Gastroesophageal sphincter (tissue), 4 donors: ENCODE measurements around the gene KCNMA1. TPM values are rescaled to one million over a fixed set of nuclear protein-coding genes. Genes with fewer than 3 reads are reported as not detected.

Experiments used
- ATAC-seq: fragments of 150-250 bp; one replicate; pipeline ENCODE4 v1.9.1; 2016; ENCODE audit warnings: mild to moderate bottlenecking, moderate library complexity
- H3K27ac ChIP-seq, 4 donors: fragments of 200-600 bp; sonication (generic) in 3 of 4; 1 replicate in 3 of 4; 2 replicates in 1 of 4; pipeline ENCODE4 v1.5.1; 2016 to 2019
- H3K27me3 ChIP-seq: fragments of 200-600 bp; sonication (generic); one replicate; pipeline ENCODE4 v1.5.1; 2019
- H3K36me3 ChIP-seq, 2 donors: fragments of 200-600 bp; sonication (generic); one replicate each; pipeline ENCODE4 v1.5.1; 2019; ENCODE audit warnings: control low read depth in 1 of 2
- H3K4me1 ChIP-seq, 3 donors: fragments of 200-600 bp; sonication (generic); 1 replicate in 2 of 3; 2 replicates in 1 of 3; pipeline ENCODE4 v1.5.1; 2016 to 2019; ENCODE audit warnings: control low read depth in 2 of 3
- H3K4me3 ChIP-seq, 2 donors: fragments of 200-600 bp; sonication (generic); one replicate each; pipeline ENCODE4 v1.5.1; 2019; ENCODE audit warnings: mild to moderate bottlenecking in 1 of 2, moderate library complexity in 1 of 2
- H3K9me3 ChIP-seq, 3 donors: fragments of 200-600 bp; sonication (generic); one replicate each; pipeline ENCODE4 v1.5.1; 2017 to 2019; ENCODE audit warnings: control low read depth in 2 of 3
- EP300 ChIP-seq: sonication (generic); formaldehyde crosslinking; IDR thresholded peaks from one replicate; pipeline ENCODE4 v1.6.1; 2017; ENCODE audit warnings: antibody characterized with exemption, mild to moderate bottlenecking
- POLR2A ChIP-seq, 2 donors: fragments of 450-650 bp; IDR thresholded peaks; one replicate each; pipeline ENCODE4 v1.6.1; 2017; ENCODE audit warnings: antibody characterized with exemption in 2 of 2, mild to moderate bottlenecking in 2 of 2, moderate library complexity in 1 of 2
- POLR2AphosphoS5 ChIP-seq: sonication (generic); formaldehyde crosslinking; IDR thresholded peaks from one replicate; pipeline ENCODE4 v1.6.1; 2017; ENCODE audit warnings: antibody characterized with exemption
- WGBS, 2 donors: methylation state at CpG; one replicate each; pipeline ENCODE4 v1.1.5; 2018; ENCODE audit warnings: low coverage in 1 of 2; 5-methylcytosine and 5-hydroxymethylcytosine counted together
- total RNA-seq, 4 donors: library from RNA; depleted of rRNA; stranded (reverse); fragments of >200 nt; gene quantifications; one replicate each; pipeline ENCODE4 v1.1.0, GENCODE V29; 2016
- TF ChIP-seq, protein P1 (sequence below), 4 experiments: fragments of 200-600 bp in 2 of 4; fragments of 450-650 bp in 2 of 4; sonication (generic) in 1 of 4; IDR thresholded peaks; one replicate each; pipeline ENCODE4 v1.5.1; 2017 to 2019; ENCODE audit warnings: antibody characterized with exemption in 4 of 4, mild to moderate bottlenecking in 2 of 4, moderate library complexity in 2 of 4

Gene KCNMA1
- total RNA-seq, 4 donors from 2014 or later = 168 to 389 (median 323) TPM

DNA sequence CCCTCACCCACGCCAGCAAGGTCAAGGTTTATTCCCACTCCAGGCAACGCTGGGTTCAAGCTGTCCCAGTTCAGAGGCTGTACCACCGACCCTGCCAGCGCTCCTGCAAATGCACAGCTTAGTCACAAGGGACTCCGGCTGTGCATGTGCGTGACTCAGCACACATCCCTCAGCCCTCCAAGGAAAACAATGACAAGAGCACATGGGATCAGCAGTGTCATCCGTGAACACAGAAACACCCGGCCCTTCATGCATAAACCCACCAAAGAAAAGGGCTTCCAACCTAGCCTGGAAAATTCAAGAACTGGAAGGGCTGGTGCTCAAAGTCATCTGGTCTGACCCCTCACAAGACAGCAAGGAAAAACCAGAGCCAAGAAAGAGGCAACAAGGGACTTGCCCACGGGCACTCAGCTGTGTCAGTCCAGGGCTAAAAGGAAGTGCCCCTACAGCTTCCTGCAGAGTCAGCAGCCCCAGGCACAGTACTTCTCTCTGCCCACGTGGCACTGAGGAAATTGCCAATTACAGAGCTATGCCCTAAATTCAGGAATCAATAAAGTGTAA lies 106.1 kb downstream of the KCNMA1 start:
- TF ChIP-seq, protein P1, sequence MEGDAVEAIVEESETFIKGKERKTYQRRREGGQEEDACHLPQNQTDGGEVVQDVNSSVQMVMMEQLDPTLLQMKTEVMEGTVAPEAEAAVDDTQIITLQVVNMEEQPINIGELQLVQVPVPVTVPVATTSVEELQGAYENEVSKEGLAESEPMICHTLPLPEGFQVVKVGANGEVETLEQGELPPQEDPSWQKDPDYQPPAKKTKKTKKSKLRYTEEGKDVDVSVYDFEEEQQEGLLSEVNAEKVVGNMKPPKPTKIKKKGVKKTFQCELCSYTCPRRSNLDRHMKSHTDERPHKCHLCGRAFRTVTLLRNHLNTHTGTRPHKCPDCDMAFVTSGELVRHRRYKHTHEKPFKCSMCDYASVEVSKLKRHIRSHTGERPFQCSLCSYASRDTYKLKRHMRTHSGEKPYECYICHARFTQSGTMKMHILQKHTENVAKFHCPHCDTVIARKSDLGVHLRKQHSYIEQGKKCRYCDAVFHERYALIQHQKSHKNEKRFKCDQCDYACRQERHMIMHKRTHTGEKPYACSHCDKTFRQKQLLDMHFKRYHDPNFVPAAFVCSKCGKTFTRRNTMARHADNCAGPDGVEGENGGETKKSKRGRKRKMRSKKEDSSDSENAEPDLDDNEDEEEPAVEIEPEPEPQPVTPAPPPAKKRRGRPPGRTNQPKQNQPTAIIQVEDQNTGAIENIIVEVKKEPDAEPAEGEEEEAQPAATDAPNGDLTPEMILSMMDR (IDR thresholded peaks at IDR 0.05) = no peak
- TF ChIP-seq POLR2A (IDR thresholded peaks at IDR 0.05) = no peak
- ATAC-seq = peak; percentile 64
- Histone ChIP-seq H3K27me3 (no peaks in the 10 kb centered on the region), H3K9me3 (no peaks in the 10 kb centered on the region), H3K27ac (peak overlapping the region; percentile 35 to 80 (median 77)), H3K36me3 (no peaks in the 10 kb centered on the region), H3K4me1 (peaks cover 15 to 87% (median 22%) of the 10 kb centered on the region in 3 donors), H3K4me3 (no peak overlapping the region)
- WGBS, 2 donors = 16% methylated on average over 4 of the region's 10 CpGs; no CpG with 5 or more reads in 1 of the 2 donors

DNA sequence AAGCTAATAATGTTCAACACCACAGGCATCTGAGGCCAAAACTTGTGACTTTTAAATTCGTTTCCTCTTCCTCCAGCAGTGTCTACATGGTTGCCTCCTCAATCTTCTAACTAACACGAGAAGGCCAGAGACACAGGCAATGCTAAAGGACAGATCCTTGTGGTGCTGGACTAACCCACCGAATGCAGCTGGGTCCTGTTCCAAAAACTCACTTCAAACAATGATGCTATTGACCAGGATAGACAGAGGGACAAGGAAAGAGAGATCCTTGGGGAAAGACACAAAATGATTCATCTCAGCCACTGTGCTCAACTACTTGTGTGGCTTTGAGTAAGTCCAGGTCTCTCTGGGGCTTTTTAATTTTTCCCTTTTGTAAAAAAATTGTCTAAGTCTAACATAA lies 107.6 kb downstream of the KCNMA1 start:
- H3K27ac ChIP-seq = peak overlapping the region; percentile 35 to 80 (median 77)
- H3K9me3 ChIP-seq = no peaks in the 10 kb centered on the region
- H3K4me3 ChIP-seq = no peak overlapping the region
- H3K4me1 ChIP-seq = peaks cover 15 to 84% (median 22%) of the 10 kb centered on the region in 3 donors
- H3K27me3 ChIP-seq = no peaks in the 10 kb centered on the region
- TF ChIP-seq POLR2AphosphoS5 = no peak
- TF ChIP-seq, protein P1 (IDR thresholded peaks at IDR 0.05) = no peak
- no peak for TF ChIP-seq EP300
- TF ChIP-seq POLR2A (IDR thresholded peaks at IDR 0.05) = no peak
- H3K36me3 ChIP-seq = no peaks in the 10 kb centered on the region
- 62 to 67% methylated on average over 2 of the region's 3 CpGs for WGBS, 2 donors
- no peak for ATAC-seq

DNA sequence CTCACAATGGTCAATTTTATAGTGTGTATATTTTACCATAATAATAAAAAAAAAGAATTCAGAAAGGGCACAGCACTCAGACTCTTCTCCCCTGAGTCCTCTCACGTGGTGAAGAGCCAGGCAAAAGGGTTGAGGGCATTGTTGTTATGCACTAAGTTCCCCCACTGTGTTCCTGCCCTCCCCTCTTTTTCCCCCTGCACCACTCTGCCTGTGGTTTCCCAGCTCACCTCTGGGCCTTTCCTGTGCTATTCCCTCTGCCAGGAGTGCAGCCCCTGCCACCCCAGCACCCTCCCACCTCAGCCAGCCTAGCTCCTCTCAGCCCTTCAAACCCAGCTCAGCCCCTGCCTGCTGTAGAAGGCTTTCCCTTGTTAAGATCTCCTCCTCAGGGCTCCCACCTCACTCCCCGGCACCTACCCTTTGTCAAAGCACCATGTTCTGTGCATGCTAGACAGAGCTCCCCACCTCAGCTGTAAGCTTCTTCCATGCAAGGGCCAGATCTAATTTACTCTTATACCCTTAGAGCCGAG lies 108.5 kb downstream of the KCNMA1 start:
- H3K9me3 ChIP-seq = no peaks in the 10 kb centered on the region

DNA sequence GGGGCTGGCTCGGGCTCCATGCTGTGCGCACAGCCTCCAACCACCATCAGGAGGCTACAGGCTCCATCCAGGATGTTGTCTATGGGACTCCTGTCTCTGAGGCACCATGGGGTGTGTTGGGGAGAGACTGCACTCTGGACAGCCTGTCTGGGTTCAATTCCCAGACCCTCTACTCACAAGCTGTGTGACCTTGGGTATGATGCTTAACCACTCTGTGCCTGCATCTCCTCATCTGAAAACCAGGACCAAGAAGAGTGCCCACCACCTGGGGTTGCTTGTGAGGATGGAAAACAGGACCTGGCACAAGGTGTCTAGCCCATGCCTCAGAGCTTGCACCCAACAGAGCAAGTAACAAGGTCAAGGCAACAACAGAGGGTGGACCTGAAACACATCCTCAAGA lies 109.8 kb downstream of the KCNMA1 start:
- H3K36me3 ChIP-seq = no peaks in the 10 kb centered on the region
- TF ChIP-seq POLR2A (IDR thresholded peaks at IDR 0.05) (no peak), EP300 (no peak), POLR2AphosphoS5 (no peak)
- no peak for ATAC-seq
- H3K27ac ChIP-seq = peak overlapping the region in 3 of 4 donors; percentile 79 to 83 (median 80)
- no peaks in the 10 kb centered on the region for H3K27me3 ChIP-seq
- H3K4me3 ChIP-seq = no peak overlapping the region
- peaks cover 8 to 83% (median 13%) of the 10 kb centered on the region in 3 donors for H3K4me1 ChIP-seq
- no peaks in the 10 kb centered on the region for H3K9me3 ChIP-seq
- 94 to 100% methylated on average over 2 of the region's 2 CpGs for WGBS, 2 donors

More for the DNA sequence above, 108.5 kb downstream of the KCNMA1 start:
- Histone ChIP-seq H3K36me3 (no peaks in the 10 kb centered on the region), H3K4me1 (peaks cover 15 to 84% (median 21%) of the 10 kb centered on the region in 3 donors), H3K4me3 (no peak overlapping the region), H3K27ac (peak overlapping the region in 3 of 4 donors; percentile 52 to 80 (median 77)), H3K27me3 (no peaks in the 10 kb centered on the region)
- ATAC-seq = no peak
- TF ChIP-seq, protein P1 (IDR thresholded peaks at IDR 0.05) = no peak
- no peak for TF ChIP-seq POLR2AphosphoS5
- TF ChIP-seq EP300 = no peak
- no peak for TF ChIP-seq POLR2A (IDR thresholded peaks at IDR 0.05)
- 36 to 65% methylated on average over 1 to 2 of the region's 3 CpGs for WGBS, 2 donors

DNA sequence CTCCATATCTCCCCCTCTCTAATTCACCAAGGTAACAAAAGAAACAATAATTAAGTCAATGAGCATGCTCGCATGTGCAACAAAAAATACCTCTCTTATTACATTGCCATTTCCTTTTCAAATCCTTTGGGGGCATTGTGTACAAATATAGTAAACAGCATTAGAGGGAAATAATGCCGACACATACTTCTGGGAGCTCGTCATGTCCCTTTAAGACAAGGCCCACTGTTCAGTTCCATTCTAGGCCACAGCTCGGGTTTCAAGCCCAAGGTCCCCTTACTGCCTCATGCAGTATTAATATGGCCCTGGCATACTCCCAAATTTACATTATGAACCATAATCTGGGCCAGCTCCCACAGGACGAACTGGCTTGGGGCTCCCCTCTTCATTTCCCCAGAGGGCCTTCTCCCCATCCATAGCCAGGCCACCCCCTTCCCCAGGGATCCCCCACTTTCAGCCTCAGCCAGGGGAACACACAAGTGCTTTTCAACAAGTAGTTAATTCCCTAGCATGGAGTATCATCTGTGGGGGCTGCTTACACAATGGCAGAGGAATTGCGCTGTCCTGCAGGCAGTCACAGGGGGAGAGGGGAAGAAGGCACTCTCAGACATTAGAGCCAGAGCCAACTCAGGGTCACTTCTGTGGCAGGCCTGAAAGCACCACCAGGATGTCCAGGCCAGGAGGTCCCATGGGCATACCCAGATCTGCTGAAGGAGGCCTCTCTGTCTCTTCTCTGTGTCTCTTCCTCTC lies 110.6 kb downstream of the KCNMA1 start:
- Histone ChIP-seq H3K9me3 (no peaks in the 10 kb centered on the region), H3K27me3 (no peaks in the 10 kb centered on the region), H3K27ac (peak overlapping the region in 3 of 4 donors; percentile 79 to 83 (median 80)), H3K4me1 (peaks cover 5 to 85% (median 13%) of the 10 kb centered on the region in 3 donors), H3K4me3 (no peak overlapping the region), H3K36me3 (no peaks in the 10 kb centered on the region)
- WGBS, 2 donors = 41 to 46% methylated on average over 5 of the region's 6 CpGs
- TF ChIP-seq, protein P1 (IDR thresholded peaks at IDR 0.05) = no peak
- TF ChIP-seq POLR2AphosphoS5 (no peak), POLR2A (IDR thresholded peaks at IDR 0.05) (no peak), EP300 (no peak)
- ATAC-seq = no peak
